Upper lobe of left lung (tissue), 6 donors: ENCODE data around the gene KRTAP10-11. TPM values are rescaled to one million over a fixed set of nuclear protein-coding genes. Genes with fewer than 3 reads are reported as not detected.

Experiments
- ATAC-seq, 2 donors: fragments of 200-7000 bp; cut with Tn5 transposase; one replicate each; pipeline ENCODE4 v1.9.1; 2022; ENCODE audit warnings: mild to moderate bottlenecking in 2 of 2, moderate library complexity in 2 of 2; ENCODE audit not compliant: low FRiP score in 2 of 2
- DNase-seq, 2 donors: peaks; one replicate each; pipeline ENCODE4 v3.0.0-alpha.2; 2019 to 2020
- H3K27ac ChIP-seq, 4 donors: fragments of 200-600 bp; sonication (generic); one replicate each; pipeline ENCODE4 v1.5.1; 2016 to 2019
- H3K27me3 ChIP-seq, 4 donors: fragments of 200-600 bp; sonication (generic); one replicate each; pipeline ENCODE4 v1.5.1; 2017 to 2019
- H3K36me3 ChIP-seq, 4 donors: fragments of 200-600 bp; sonication (generic); one replicate each; pipeline ENCODE4 v1.5.1; 2016 to 2019
- H3K4me1 ChIP-seq, 4 donors: fragments of 200-600 bp; sonication (generic); one replicate each; pipeline ENCODE4 v1.5.1; 2018 to 2019
- H3K4me3 ChIP-seq, 4 donors: fragments of 200-600 bp; sonication (generic); one replicate each; pipeline ENCODE4 v1.5.1; 2017 to 2019; ENCODE audit warnings: mild to moderate bottlenecking in 2 of 4, moderate library complexity in 1 of 4
- H3K9me3 ChIP-seq, 4 donors: fragments of 200-600 bp; sonication (generic); one replicate each; pipeline ENCODE4 v1.5.1; 2018 to 2019
- CTCF ChIP-seq, 6 experiments: fragments of 450-650 bp in 4 of 6; fragments of 200-600 bp in 2 of 6; sonication (generic) in 2 of 6; IDR thresholded peaks; one replicate each; pipeline ENCODE4 v1.5.1; 2016 to 2019; ENCODE audit warnings: antibody characterized with exemption in 6 of 6
- EP300 ChIP-seq, 4 donors: sonication (generic); formaldehyde crosslinking; IDR thresholded peaks; one replicate each; pipeline ENCODE4 v1.5.1; 2017; ENCODE audit warnings: antibody characterized with exemption in 4 of 4, control low read depth in 2 of 4
- POLR2A ChIP-seq, 4 donors: fragments of 450-650 bp; IDR thresholded peaks; one replicate each; pipeline ENCODE4 v1.5.1; 2016 to 2017; ENCODE audit warnings: antibody characterized with exemption in 4 of 4, mild to moderate bottlenecking in 2 of 4
- POLR2AphosphoS5 ChIP-seq, 2 donors: sonication (generic); formaldehyde crosslinking; IDR thresholded peaks; one replicate each; pipeline ENCODE4 v1.5.1; 2017; ENCODE audit warnings: antibody characterized with exemption in 2 of 2
- WGBS, 2 donors: methylation state at CpG; one replicate each; pipeline ENCODE4 v1.1.5; 2017 to 2018; 5-methylcytosine and 5-hydroxymethylcytosine counted together
- total RNA-seq, 6 donors: library from RNA; depleted of rRNA in 4 of 6; stranded (reverse); fragments of >200 nt in 4 of 6; gene quantifications; one replicate each; pipeline versions ENCODE4 v1.1.0 to v1.2.1, GENCODE V29; 2016 to 2021
- donor health status: DM: no; HTN: no; CAD: no; lungs with moderate emphysema.
- donor health status: DM: no; HTN: yes; CAD: no; lungs with severe emphysema.

The KRTAP10-11 gene
- total RNA-seq, 6 donors from 2014 or later: not detected

- ATAC-seq: peak in 1 of 2 donors; percentile 63
- 71 to 81% methylated on average over 20 to 23 of the region's 23 CpGs for WGBS, 2 donors
- H3K4me1 ChIP-seq: no peaks in the 10 kb centered on the region
These were observed 44.4 kb upstream of the KRTAP10-11 start for GRCh38 chr21:44601596-44602462.

GRCh38 chr21:44602463-44602850, 43.8 kb upstream of the KRTAP10-11 start:
- WGBS, 2 donors: 82% methylated on average over 20 of the region's 21 CpGs; no CpG with 5 or more reads in 1 of the 2 donors
- TF ChIP-seq EP300 (IDR thresholded peaks at IDR 0.05) (no peak), POLR2A (IDR thresholded peaks at IDR 0.05) (no peak), CTCF (IDR thresholded peaks at IDR 0.05) (no peak), POLR2AphosphoS5 (IDR thresholded peaks at IDR 0.05) (no peak)
- Histone ChIP-seq H3K4me1 (no peaks in the 10 kb centered on the region), H3K27ac (no peak overlapping the region), H3K4me3 (no peak overlapping the region), H3K9me3 (no peaks in the 10 kb centered on the region), H3K36me3 (no peaks in the 10 kb centered on the region), H3K27me3 (no peaks in the 10 kb centered on the region)
- peak in 1 of 2 donors; percentile 37 for DNase-seq
- no peak for ATAC-seq

More at GRCh38 chr21:44601596-44602462, 44.4 kb upstream of the KRTAP10-11 start:
- no peaks in the 10 kb centered on the region for H3K27me3 ChIP-seq
- H3K36me3 ChIP-seq: no peaks in the 10 kb centered on the region
- no peak overlapping the region for H3K4me3 ChIP-seq
- DNase-seq: peak in 1 of 2 donors; percentile 56
- TF ChIP-seq POLR2AphosphoS5 (IDR thresholded peaks at IDR 0.05) (no peak), EP300 (IDR thresholded peaks at IDR 0.05) (no peak), POLR2A (IDR thresholded peaks at IDR 0.05) (no peak), CTCF (IDR thresholded peaks at IDR 0.05) (no peak)
- H3K27ac ChIP-seq: no peak overlapping the region
- H3K9me3 ChIP-seq: no peaks in the 10 kb centered on the region

- Histone ChIP-seq H3K27ac (no peak overlapping the region), H3K9me3 (no peaks in the 10 kb centered on the region), H3K27me3 (no peaks in the 10 kb centered on the region), H3K4me1 (no peaks in the 10 kb centered on the region), H3K36me3 (no peaks in the 10 kb centered on the region), H3K4me3 (no peak overlapping the region)
- DNase-seq (no peak), ATAC-seq (peak in 1 of 2 donors; percentile 31)
- TF ChIP-seq EP300 (IDR thresholded peaks at IDR 0.05): no peak
- 59% methylated on average over 5 to 17 of the region's 17 CpGs for WGBS, 2 donors
These were observed 42.9 kb upstream of the KRTAP10-11 start for GRCh38 chr21:44603109-44603875.

- no peak overlapping the region for H3K4me3 ChIP-seq
- no peaks in the 10 kb centered on the region for H3K27me3 ChIP-seq
- H3K9me3 ChIP-seq: no peaks in the 10 kb centered on the region
- H3K36me3 ChIP-seq: no peaks in the 10 kb centered on the region
- no peak for ATAC-seq
- no peaks in the 10 kb centered on the region for H3K4me1 ChIP-seq
- DNase-seq: no peak
- 89 to 91% methylated on average over 5 to 8 of the region's 8 CpGs for WGBS, 2 donors
- H3K27ac ChIP-seq: no peak overlapping the region
- TF ChIP-seq CTCF (IDR thresholded peaks at IDR 0.05) (no peak), EP300 (IDR thresholded peaks at IDR 0.05) (no peak), POLR2A (IDR thresholded peaks at IDR 0.05) (no peak), POLR2AphosphoS5 (IDR thresholded peaks at IDR 0.05) (no peak)
These were observed 42.3 kb upstream of the KRTAP10-11 start for GRCh38 chr21:44603911-44604310.

GRCh38 chr21:44606495-44606894, 39.7 kb upstream of the KRTAP10-11 start:
- ATAC-seq: no peak
- DNase-seq: no peak

More at GRCh38 chr21:44606495-44606894, 39.7 kb upstream of the KRTAP10-11 start:
- 78 to 83% methylated on average over 4 of the region's 4 CpGs for WGBS, 2 donors
- no peaks in the 10 kb centered on the region for H3K4me1 ChIP-seq
- TF ChIP-seq CTCF (IDR thresholded peaks at IDR 0.05): no peak
- TF ChIP-seq POLR2AphosphoS5 (IDR thresholded peaks at IDR 0.05): no peak
- TF ChIP-seq EP300 (IDR thresholded peaks at IDR 0.05): no peak
- TF ChIP-seq POLR2A (IDR thresholded peaks at IDR 0.05): no peak
- H3K36me3 ChIP-seq: no peaks in the 10 kb centered on the region
- H3K4me3 ChIP-seq: no peak overlapping the region
- H3K9me3 ChIP-seq: peaks cover 0 to 23% (median 8%) of the 10 kb centered on the region in 4 donors
- no peaks in the 10 kb centered on the region for H3K27me3 ChIP-seq
- H3K27ac ChIP-seq: no peak overlapping the region
